GM12891 (cell line): ENCODE results near the gene RBM7.

ENCODE experiments used
- DNase-seq: peaks from one replicate; pipeline ENCODE4 v3.0.0; 2011; ENCODE audit warnings: low spot score; ENCODE audit not compliant: insufficient read length
- FAIRE-seq: peaks from 2 replicates; lab custom pipeline; 2011; peaks lifted over from hg19 to GRCh38; lab: Jason Lieb, UNC
- PAX5 ChIP-seq: IDR thresholded peaks from 2 replicates; pipeline ENCODE4 v1.6.1; 2011; ENCODE audit warnings: low read length, moderate library complexity, mild to moderate bottlenecking; ENCODE audit not compliant: insufficient read depth, severe bottlenecking
- POLR2A ChIP-seq: IDR thresholded peaks from 2 replicates; pipeline ENCODE4 v1.6.1; 2011; ENCODE audit warnings: low read depth, low read length, control low read depth
- POLR2AphosphoS5 ChIP-seq: IDR thresholded peaks from 2 replicates; pipeline ENCODE4 v1.6.1; 2011; ENCODE audit warnings: low read depth, low read length, control low read depth
- POU2F2 ChIP-seq: IDR thresholded peaks from 2 replicates; pipeline ENCODE4 v1.6.1; 2011; ENCODE audit warnings: low read depth, mild to moderate bottlenecking, control low read depth, low read length, moderate library complexity
- SPI1 ChIP-seq: IDR thresholded peaks from 2 replicates; pipeline ENCODE4 v1.6.1; 2011; ENCODE audit warnings: low read depth, low read length, control low read depth
- TAF1 ChIP-seq: IDR thresholded peaks from 2 replicates; pipeline ENCODE4 v1.6.1; 2011; ENCODE audit warnings: low read depth, low read length, control low read depth

The RBM7 gene

DNA sequence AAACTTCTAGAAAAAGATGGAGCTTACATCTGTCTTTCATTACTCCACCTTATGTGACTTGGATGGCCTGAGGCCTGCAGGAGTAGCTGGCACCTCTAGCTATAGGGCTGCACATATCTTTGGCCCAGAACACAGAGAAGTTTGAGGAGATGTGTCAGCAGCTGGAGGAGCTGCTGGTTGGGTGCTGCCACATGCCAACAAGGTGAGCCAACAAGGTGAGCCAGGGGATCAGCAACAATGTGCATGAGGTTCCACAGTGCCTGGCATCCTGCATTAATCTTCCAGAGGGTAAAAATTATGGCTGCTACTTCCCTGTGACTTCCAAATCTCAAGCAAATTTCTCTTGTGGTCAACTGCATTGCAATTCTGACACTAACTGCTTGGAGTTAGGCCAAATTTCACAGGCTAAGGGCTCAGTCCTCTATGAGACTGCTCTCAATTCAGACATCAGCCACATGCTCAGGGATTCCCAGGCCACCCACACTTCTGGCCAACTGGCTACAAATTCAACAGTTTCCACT, 16.0 kb downstream of the RBM7 start:
- FAIRE-seq (no peak), DNase-seq (no peak)
- TF ChIP-seq TAF1 (no peak), SPI1 (no peak), PAX5 (no peak), POU2F2 (no peak)

- FAIRE-seq (no peak), DNase-seq (no peak)
- TF ChIP-seq POLR2AphosphoS5: no peak
- TF ChIP-seq TAF1: no peak
- TF ChIP-seq SPI1: no peak
- no peak for TF ChIP-seq POLR2A
- no peak for TF ChIP-seq POU2F2
- TF ChIP-seq PAX5: no peak
Observed at GRCh38 chr11:114426280-114426679, 25.8 kb downstream of the RBM7 start.

GRCh38 chr11:114430290-114430689, 29.8 kb downstream of the RBM7 start:
- DNase-seq (no peak), FAIRE-seq (no peak)
- TF ChIP-seq POLR2AphosphoS5 (no peak), SPI1 (no peak), TAF1 (no peak), POU2F2 (no peak), PAX5 (no peak), POLR2A (no peak)

DNA sequence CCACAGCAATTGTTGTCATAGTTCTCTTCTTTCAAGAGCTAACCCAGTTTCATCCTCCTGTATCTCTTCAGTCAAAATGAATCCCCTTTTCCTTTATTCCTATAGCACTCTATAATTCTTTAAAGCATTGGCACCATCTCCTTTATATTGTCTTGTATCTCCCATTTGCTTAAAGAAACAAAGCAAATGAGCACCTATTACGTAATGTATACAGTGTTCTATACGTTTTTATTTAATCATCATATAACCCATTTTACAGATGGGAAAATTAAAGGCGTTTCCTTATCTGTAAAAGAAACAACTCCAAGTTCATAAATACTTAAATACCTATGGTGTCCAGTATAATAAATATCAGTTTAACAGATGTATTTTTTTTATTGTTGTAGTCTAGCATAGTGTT, 32.4 kb downstream of the RBM7 start:
- FAIRE-seq: no peak
- TF ChIP-seq POU2F2 (no peak), POLR2AphosphoS5 (no peak)
- no peak for DNase-seq

GRCh38 chr11:114433376-114433775, 32.9 kb downstream of the RBM7 start:
- DNase-seq (no peak), FAIRE-seq (no peak)
- TF ChIP-seq SPI1 (no peak), POLR2AphosphoS5 (no peak), PAX5 (no peak), POU2F2 (no peak), POLR2A (no peak), TAF1 (no peak)

DNA sequence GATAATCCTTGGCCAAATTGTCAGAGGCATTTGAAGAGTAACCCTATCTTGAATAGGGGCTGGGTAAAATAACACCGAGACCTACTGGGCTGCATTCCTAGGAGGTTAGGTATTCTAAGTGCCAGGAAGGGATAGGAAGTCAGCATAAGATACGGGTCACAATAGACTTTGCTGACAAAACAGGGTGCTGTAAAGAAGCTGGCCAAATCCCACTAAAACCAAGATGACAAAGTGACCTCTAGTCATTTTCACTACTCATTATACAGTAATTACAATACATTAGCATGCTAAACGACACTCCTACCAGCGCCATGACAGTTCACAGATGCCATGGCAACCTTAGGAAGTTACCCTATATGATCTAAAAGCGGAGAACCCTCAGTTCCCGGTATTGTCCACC, 37.8 kb downstream of the RBM7 start:
- no peak for DNase-seq
- TF ChIP-seq TAF1 (no peak), POLR2A (no peak), PAX5 (no peak), POLR2AphosphoS5 (no peak), SPI1 (no peak), POU2F2 (no peak)
- FAIRE-seq: no peak

DNA sequence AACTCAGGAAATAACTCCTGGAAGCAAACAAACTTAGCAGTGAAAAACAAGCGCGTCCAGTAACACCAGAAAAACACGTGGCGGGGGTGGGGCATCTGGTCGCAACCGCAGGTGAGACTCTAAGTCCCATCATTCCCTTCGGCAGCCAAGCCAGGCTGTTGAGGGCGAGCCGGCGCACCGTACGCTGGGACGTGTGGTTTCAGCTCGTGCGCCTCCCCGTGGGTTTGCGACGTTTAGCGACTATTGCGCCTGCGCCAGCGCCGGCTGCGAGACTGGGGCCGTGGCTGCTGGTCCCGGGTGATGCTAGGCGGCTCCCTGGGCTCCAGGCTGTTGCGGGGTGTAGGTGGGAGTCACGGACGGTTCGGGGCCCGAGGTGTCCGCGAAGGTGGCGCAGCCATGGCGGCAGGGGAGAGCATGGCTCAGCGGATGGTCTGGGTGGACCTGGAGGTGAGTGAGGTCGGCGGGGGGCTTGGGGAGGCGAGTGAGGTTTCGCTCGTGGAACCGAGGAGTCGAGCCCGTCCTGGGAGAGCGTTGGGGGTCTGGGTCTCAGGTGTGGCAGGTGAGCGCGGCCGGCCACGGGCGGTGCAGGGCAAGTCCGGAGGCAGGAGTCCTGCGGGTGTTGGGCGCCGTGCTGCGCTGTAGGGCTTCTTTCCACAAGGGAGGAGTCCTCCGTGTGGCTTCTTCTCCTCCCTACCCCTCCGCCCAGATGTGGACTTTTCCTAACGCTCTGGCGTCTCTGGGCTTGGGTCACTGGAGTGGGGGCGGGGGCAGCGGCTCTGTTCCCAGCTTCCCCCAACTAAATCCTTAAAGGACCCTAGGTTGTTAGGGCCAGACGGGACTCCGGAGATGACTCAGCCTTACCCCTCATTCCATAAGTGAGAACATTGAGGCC, 39.0 kb downstream of the RBM7 start, which contains the start of gene REXO2:
REXO2 (plus strand) TSS at position 239 of the 892 bp plus-strand sequence; CDS start at position 301, 62 bp downstream.
- FAIRE-seq: peak; percentile 96
- TF ChIP-seq PAX5 (no peak), POU2F2 (no peak), POLR2A (no peak), SPI1 (no peak), POLR2AphosphoS5 (no peak)
- peak; percentile 83 for DNase-seq

DNA sequence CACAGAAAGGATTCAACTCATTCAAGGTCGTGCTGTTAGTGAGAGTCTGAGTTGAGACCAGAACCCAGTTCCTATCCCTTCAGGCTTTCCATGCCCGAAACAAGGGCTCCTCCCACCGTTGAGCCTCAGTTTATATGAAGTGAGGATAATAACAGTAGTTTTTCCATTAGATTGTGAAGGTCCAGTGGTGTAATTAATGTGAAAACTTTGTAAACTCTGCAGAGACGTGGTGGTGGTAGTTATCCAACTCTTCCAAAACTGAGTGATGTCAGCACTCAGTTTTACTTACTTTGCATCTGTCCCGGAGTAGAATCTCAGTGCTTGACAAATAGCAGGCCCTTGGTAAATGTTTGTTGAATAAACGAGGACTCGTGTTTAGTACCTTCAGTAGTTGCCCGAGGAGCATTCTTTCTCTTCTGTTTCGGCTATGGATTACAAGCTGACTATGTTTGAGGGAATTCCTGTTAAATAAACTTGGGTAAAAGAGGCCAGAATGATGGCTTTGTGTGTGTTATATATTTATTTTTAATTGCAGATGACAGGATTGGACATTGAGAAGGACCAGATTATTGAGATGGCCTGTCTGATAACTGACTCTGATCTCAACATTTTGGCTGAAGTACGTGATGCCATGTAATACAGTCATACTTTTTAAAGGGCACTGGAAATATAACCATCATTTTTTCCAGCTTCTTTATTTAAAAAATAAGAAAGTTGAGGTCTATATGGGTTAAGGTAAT, 39.8 kb downstream of the RBM7 start:
- FAIRE-seq (no peak), DNase-seq (no peak)
- no peak for TF ChIP-seq SPI1
- TF ChIP-seq POLR2A: no peak
- TF ChIP-seq TAF1: no peak
- no peak for TF ChIP-seq POU2F2
- no peak for TF ChIP-seq PAX5
- TF ChIP-seq POLR2AphosphoS5: no peak
